ENCODE measurements around the gene CDR2L. TPM values are rescaled to one million over a fixed set of nuclear protein-coding genes. Genes with fewer than 3 reads are reported as not detected.

Gene CDR2L
- total RNA-seq, 2 experiments from 2014 or later = 0.32 to 0.47 TPM

GRCh38 chr17:74951680-74952421 lies 35.6 kb upstream of the CDR2L start:
- Mint-ChIP-seq H3K27ac (no peak overlapping the region), H3K4me3 (no peak overlapping the region), H3K4me1 (no peaks in the 10 kb centered on the region), H3K36me3 (no peaks in the 10 kb centered on the region), H3K9me3 (ENCODE audit: low read depth) (no peaks in the 10 kb centered on the region), H3K27me3 (no peaks in the 10 kb centered on the region)
- DNase-seq = no peak
- CTCF ChIA-PET = interaction anchor here (2.7 kb wide), 1 partner anchor 9 kb away, joined by 14 read pairs; no protein-coding TSS in a partner anchor
- ATAC-seq = no peak

- H3K9me3 Mint-ChIP-seq (ENCODE audit: low read depth) = no peaks in the 10 kb centered on the region
- H3K4me3 Mint-ChIP-seq = no peak overlapping the region
- no peaks in the 10 kb centered on the region for H3K36me3 Mint-ChIP-seq
- ATAC-seq (no peak), DNase-seq (no peak)
- CTCF ChIA-PET = interaction anchor here (0.8 kb wide), 1 partner anchor 9 kb away, joined by 3 read pairs; no protein-coding TSS in a partner anchor
- no peaks in the 10 kb centered on the region for H3K27me3 Mint-ChIP-seq
- H3K27ac Mint-ChIP-seq = no peak overlapping the region
- no peaks in the 10 kb centered on the region for H3K4me1 Mint-ChIP-seq
Measured at GRCh38 chr17:74952431-74953133, 34.9 kb upstream of the CDR2L start.

- no peak overlapping the region for H3K4me3 Mint-ChIP-seq
- no peak for ATAC-seq
- H3K4me1 Mint-ChIP-seq = no peaks in the 10 kb centered on the region
- CTCF ChIA-PET = interaction anchor here (0.8 kb wide), 1 partner anchor 9 kb away, joined by 3 read pairs; no protein-coding TSS in a partner anchor
- DNase-seq = no peak
- H3K9me3 Mint-ChIP-seq (ENCODE audit: low read depth) = no peaks in the 10 kb centered on the region
- no peaks in the 10 kb centered on the region for H3K36me3 Mint-ChIP-seq
- no peaks in the 10 kb centered on the region for H3K27me3 Mint-ChIP-seq
- H3K27ac Mint-ChIP-seq = no peak overlapping the region
Measured at GRCh38 chr17:74953134-74953687, 34.2 kb upstream of the CDR2L start.

GRCh38 chr17:74954115-74954514 lies 33.3 kb upstream of the CDR2L start:
- no peaks in the 10 kb centered on the region for H3K9me3 Mint-ChIP-seq (ENCODE audit: low read depth)
- CTCF ChIA-PET = no interaction called here
- no peak overlapping the region for H3K4me3 Mint-ChIP-seq
- DNase-seq = no peak
- no peaks in the 10 kb centered on the region for H3K27me3 Mint-ChIP-seq
- ATAC-seq = no peak
- no peaks in the 10 kb centered on the region for H3K36me3 Mint-ChIP-seq
- no peaks in the 10 kb centered on the region for H3K4me1 Mint-ChIP-seq
- no peak overlapping the region for H3K27ac Mint-ChIP-seq

- Mint-ChIP-seq H3K27ac (no peak overlapping the region), H3K36me3 (no peaks in the 10 kb centered on the region), H3K27me3 (no peaks in the 10 kb centered on the region), H3K4me1 (no peaks in the 10 kb centered on the region), H3K4me3 (no peak overlapping the region), H3K9me3 (ENCODE audit: low read depth) (no peaks in the 10 kb centered on the region)
- ATAC-seq (no peak), DNase-seq (no peak)
- CTCF ChIA-PET = no interaction called here
Measured at GRCh38 chr17:74954665-74955421, 32.6 kb upstream of the CDR2L start.

GRCh38 chr17:74956093-74956492 lies 31.3 kb upstream of the CDR2L start:
- ATAC-seq (no peak), DNase-seq (no peak)
- Mint-ChIP-seq H3K27me3 (no peaks in the 10 kb centered on the region), H3K4me1 (peaks cover 3% of the 10 kb centered on the region), H3K36me3 (no peaks in the 10 kb centered on the region), H3K9me3 (ENCODE audit: low read depth) (no peaks in the 10 kb centered on the region), H3K27ac (no peak overlapping the region), H3K4me3 (no peak overlapping the region)
- CTCF ChIA-PET = interaction anchor here (0.6 to 6.8 kb wide), 7 partner anchors 18 to 456 kb away, joined by 3 to 116 read pairs (median 4); partner anchors contain the start of genes FDXR, OTOP2 and USH1G

GRCh38 chr17:74957935-74958740 lies 29.3 kb upstream of the CDR2L start:
- no peaks in the 10 kb centered on the region for H3K36me3 Mint-ChIP-seq
- ATAC-seq = peak; percentile 56
- no peak overlapping the region for H3K27ac Mint-ChIP-seq
- peaks cover 7% of the 10 kb centered on the region for H3K4me1 Mint-ChIP-seq
- H3K9me3 Mint-ChIP-seq (ENCODE audit: low read depth) = no peaks in the 10 kb centered on the region
- CTCF ChIA-PET = interaction anchor here (0.6 to 6.8 kb wide), 32 partner anchors 9 to 454 kb away, joined by 3 to 116 read pairs (median 5); partner anchors contain the start of genes CDR2L, FDXR, HID1 and MRPL58
- H3K27me3 Mint-ChIP-seq = no peaks in the 10 kb centered on the region
- no peak overlapping the region for H3K4me3 Mint-ChIP-seq
- DNase-seq = peak; percentile 82

- H3K27ac Mint-ChIP-seq = no peak overlapping the region
- H3K36me3 Mint-ChIP-seq = no peaks in the 10 kb centered on the region
- ATAC-seq (no peak), DNase-seq (no peak)
- no peaks in the 10 kb centered on the region for H3K9me3 Mint-ChIP-seq (ENCODE audit: low read depth)
- H3K4me1 Mint-ChIP-seq = peaks cover 7% of the 10 kb centered on the region
- H3K27me3 Mint-ChIP-seq = no peaks in the 10 kb centered on the region
- CTCF ChIA-PET = interaction anchor here (0.9 to 6.8 kb wide), 39 partner anchors 10 to 452 kb away, joined by 3 to 129 read pairs (median 11); partner anchors contain the start of genes ARMC7, CDR2L, HID1 and MRPL58
- no peak overlapping the region for H3K4me3 Mint-ChIP-seq
Measured at GRCh38 chr17:74959826-74960515, 27.5 kb upstream of the CDR2L start.

GRCh38 chr17:74960570-74961342 lies 26.7 kb upstream of the CDR2L start:
- Mint-ChIP-seq H3K36me3 (no peaks in the 10 kb centered on the region), H3K9me3 (ENCODE audit: low read depth) (no peaks in the 10 kb centered on the region), H3K27me3 (no peaks in the 10 kb centered on the region), H3K4me1 (peaks cover 7% of the 10 kb centered on the region), H3K4me3 (no peak overlapping the region), H3K27ac (no peak overlapping the region)
- DNase-seq = peak; percentile 74
- CTCF ChIA-PET = interaction anchor here (0.8 to 6.8 kb wide), 54 partner anchors 11 to 451 kb away, joined by 3 to 129 read pairs (median 6); partner anchors contain the start of genes ARMC7, CDR2L, HID1 and MRPL58
- peak; percentile 58 for ATAC-seq

- DNase-seq (peak; percentile 87), ATAC-seq (peak; percentile 82)
- Mint-ChIP-seq H3K9me3 (ENCODE audit: low read depth) (no peaks in the 10 kb centered on the region), H3K27ac (no peak overlapping the region), H3K4me3 (no peak overlapping the region), H3K4me1 (peaks cover 7% of the 10 kb centered on the region), H3K27me3 (no peaks in the 10 kb centered on the region), H3K36me3 (no peaks in the 10 kb centered on the region)
- CTCF ChIA-PET = interaction anchor here (0.6 to 6.8 kb wide), 63 partner anchors 9 to 517 kb away, joined by 3 to 129 read pairs (median 5); partner anchors contain the start of genes ARMC7, CDR2L, GRB2 and HID1
Measured at GRCh38 chr17:74961657-74962350, 25.6 kb upstream of the CDR2L start.

Measured in activated CD8-positive, alpha-beta memory T cell treated with anti-CD3 and anti-CD28 coated beads, Interleukin-2, amount 10 ng/mL, durations not matched to agents 7 days and 5 days (primary cell).